Effector memory CD4-positive, alpha-beta T cell (primary cell): ENCODE measurements around the gene TUBA4B.

ENCODE experiments used
- DNase-seq, 3 donors: peaks; one replicate each; pipeline ENCODE4 v3.0.0-alpha.2; 2020
- H3K27ac ChIP-seq: 2 replicates; pipeline ENCODE4 v1.7.0; 2013; ENCODE audit warnings: mild to moderate bottlenecking, low read length, moderate library complexity; ENCODE audit not compliant: insufficient read depth, poor library complexity, severe bottlenecking
- H3K27me3 ChIP-seq: replicated peaks from 2 replicates; pipeline ENCODE4 v1.7.0; 2013; ENCODE audit warnings: mild to moderate bottlenecking, low read length; ENCODE audit not compliant: insufficient read depth, control insufficient read depth, poor library complexity, severe bottlenecking
- H3K36me3 ChIP-seq: 2 replicates; pipeline ENCODE4 v1.7.0; 2013; ENCODE audit warnings: mild to moderate bottlenecking, low read length, moderate library complexity; ENCODE audit not compliant: control insufficient read depth, insufficient read depth
- H3K4me1 ChIP-seq: 2 replicates; pipeline ENCODE4 v1.7.0; 2013; ENCODE audit warnings: low read length, mild to moderate bottlenecking; ENCODE audit not compliant: control insufficient read depth, insufficient read depth, poor library complexity, severe bottlenecking
- H3K4me3 ChIP-seq: 2 replicates; pipeline ENCODE4 v1.7.0; 2013; ENCODE audit warnings: low read length, low read depth, mild to moderate bottlenecking; ENCODE audit not compliant: insufficient read depth, poor library complexity, severe bottlenecking
- H3K9me3 ChIP-seq: 2 replicates; pipeline ENCODE4 v1.7.0; 2013; ENCODE audit warnings: mild to moderate bottlenecking, low read length, moderate library complexity; ENCODE audit not compliant: control insufficient read depth

Gene TUBA4B

GRCh38 chr2:219274361-219274921 is 21.4 kb downstream of the TUBA4B start:
- H3K4me3 ChIP-seq = no peak overlapping the region
- H3K9me3 ChIP-seq = no peaks in the 10 kb centered on the region
- H3K36me3 ChIP-seq = no peaks in the 10 kb centered on the region
- peaks cover 15% of the 10 kb centered on the region for H3K4me1 ChIP-seq
- no peak overlapping the region for H3K27ac ChIP-seq
- DNase-seq = no peak
- H3K27me3 ChIP-seq = no peaks in the 10 kb centered on the region

GRCh38 chr2:219277703-219278654 is 24.9 kb downstream of the TUBA4B start:
- Histone ChIP-seq H3K9me3 (no peaks in the 10 kb centered on the region), H3K27ac (peak overlapping the region; percentile 98), H3K4me3 (peak overlapping the region; percentile 61), H3K27me3 (no peaks in the 10 kb centered on the region), H3K4me1 (peaks cover 21% of the 10 kb centered on the region), H3K36me3 (peaks cover 26% of the 10 kb centered on the region)
- peak; percentile 56 to 63 (median 60) for DNase-seq

GRCh38 chr2:219278655-219279150 is 25.7 kb downstream of the TUBA4B start:
- peak overlapping the region; percentile 61 for H3K4me3 ChIP-seq
- H3K27me3 ChIP-seq = no peaks in the 10 kb centered on the region
- H3K4me1 ChIP-seq = peaks cover 21% of the 10 kb centered on the region
- DNase-seq = no peak
- no peaks in the 10 kb centered on the region for H3K9me3 ChIP-seq
- H3K27ac ChIP-seq = peak overlapping the region; percentile 98
- H3K36me3 ChIP-seq = peaks cover 34% of the 10 kb centered on the region

- H3K4me3 ChIP-seq = peak within 1 kb of the TSS; percentile 61
- H3K27me3 ChIP-seq = no peaks in the 10 kb centered on the region
- peak within 1 kb of the TSS; percentile 98 for H3K27ac ChIP-seq
- DNase-seq = peak; percentile 97 to 99 (median 98)
- H3K9me3 ChIP-seq = no peaks in the 10 kb centered on the region
- peaks cover 21% of the 10 kb centered on the region for H3K4me1 ChIP-seq
- peaks cover 40% of the 10 kb centered on the region for H3K36me3 ChIP-seq
These were observed 26.3 kb downstream of the TUBA4B start, which contains the start of gene DNAJB2 for GRCh38 chr2:219279151-219279915. Gene DNAJB2 (plus strand): TSS chr2:219279366. CDS start chr2:219279834, 468 bp downstream.

GRCh38 chr2:219279916-219280516 is 27.0 kb downstream of the TUBA4B start:
- DNase-seq = no peak
- Histone ChIP-seq H3K27ac (peak overlapping the region; percentile 98), H3K4me3 (peak overlapping the region; percentile 61), H3K4me1 (peaks cover 21% of the 10 kb centered on the region), H3K27me3 (no peaks in the 10 kb centered on the region), H3K9me3 (no peaks in the 10 kb centered on the region), H3K36me3 (peaks cover 47% of the 10 kb centered on the region)

- Histone ChIP-seq H3K27me3 (no peaks in the 10 kb centered on the region), H3K36me3 (peaks cover 53% of the 10 kb centered on the region), H3K9me3 (no peaks in the 10 kb centered on the region), H3K4me3 (no peak overlapping the region), H3K27ac (peak overlapping the region; percentile 98), H3K4me1 (peaks cover 21% of the 10 kb centered on the region)
- no peak for DNase-seq
These were observed 27.6 kb downstream of the TUBA4B start for GRCh38 chr2:219280651-219281050.

- peaks cover 59% of the 10 kb centered on the region for H3K36me3 ChIP-seq
- H3K27ac ChIP-seq = no peak overlapping the region
- no peaks in the 10 kb centered on the region for H3K9me3 ChIP-seq
- no peaks in the 10 kb centered on the region for H3K27me3 ChIP-seq
- H3K4me3 ChIP-seq = no peak overlapping the region
- no peak for DNase-seq
- H3K4me1 ChIP-seq = peaks cover 21% of the 10 kb centered on the region
These were observed 28.5 kb downstream of the TUBA4B start for GRCh38 chr2:219281588-219281987.

- Histone ChIP-seq H3K9me3 (no peaks in the 10 kb centered on the region), H3K4me3 (no peak overlapping the region), H3K36me3 (peaks cover 62% of the 10 kb centered on the region), H3K27me3 (no peaks in the 10 kb centered on the region), H3K27ac (no peak overlapping the region), H3K4me1 (peaks cover 21% of the 10 kb centered on the region)
- no peak for DNase-seq
These were observed 29.3 kb downstream of the TUBA4B start for GRCh38 chr2:219282375-219282774.

GRCh38 chr2:219282943-219283581 is 30.0 kb downstream of the TUBA4B start:
- Histone ChIP-seq H3K27me3 (no peaks in the 10 kb centered on the region), H3K9me3 (no peaks in the 10 kb centered on the region), H3K36me3 (peaks cover 62% of the 10 kb centered on the region), H3K27ac (no peak overlapping the region), H3K4me3 (no peak overlapping the region), H3K4me1 (peaks cover 14% of the 10 kb centered on the region)
- no peak for DNase-seq
